Measurements from ENCODE around the gene PPP3CB.
A peak's percentile ranks its signal among the peaks of the same experiment; 100 is the strongest.

PPP3CB gene

GRCh38 chr10:73414230-73414945 is 81.4 kb downstream of the PPP3CB start:
- TF ChIP-seq CTCF (IDR thresholded peaks at IDR 0.05; ENCODE audit: low read depth, low read length), result no peak
- peak overlapping the region; percentile 88 for H3K4me3 ChIP-seq (ENCODE audit: low read depth, low read length)
- no peak for DNase-seq (ENCODE audit: low read depth, low spot score)
- in situ Hi-C loops (cut with HindIII; ENCODE audit: low sequenced_read_pairs), result no loop called here

GRCh38 chr10:73413528-73414229 is 82.1 kb downstream of the PPP3CB start, which contains the start of gene ANXA7:
TSS of gene ANXA7 (minus strand) at chr10:73414058. CDS start at chr10:73400856, 13,202 bp downstream.
- DNase-seq (ENCODE audit: low read depth, low spot score), result peak; percentile 86
- peak within 1 kb of the TSS; percentile 88 for H3K4me3 ChIP-seq (ENCODE audit: low read depth, low read length)
- peak; percentile 24 for TF ChIP-seq CTCF (IDR thresholded peaks at IDR 0.05; ENCODE audit: low read depth, low read length)
- in situ Hi-C loops (cut with HindIII; ENCODE audit: low sequenced_read_pairs), result no loop called here

- H3K4me3 ChIP-seq (ENCODE audit: low read depth, low read length), result peak overlapping the region; percentile 88
- DNase-seq (ENCODE audit: low read depth, low spot score), result peak; percentile 50
- no peak for TF ChIP-seq CTCF (IDR thresholded peaks at IDR 0.05; ENCODE audit: low read depth, low read length)
- in situ Hi-C loops (cut with HindIII; ENCODE audit: low sequenced_read_pairs), result no loop called here
These were observed 82.7 kb downstream of the PPP3CB start for GRCh38 chr10:73413108-73413527.

GRCh38 chr10:73410897-73411296 is 84.9 kb downstream of the PPP3CB start:
- no peak for DNase-seq (ENCODE audit: low read depth, low spot score)
- in situ Hi-C loops (cut with HindIII; ENCODE audit: low sequenced_read_pairs), result no loop called here
- H3K4me3 ChIP-seq (ENCODE audit: low read depth, low read length), result no peak overlapping the region
- TF ChIP-seq CTCF (IDR thresholded peaks at IDR 0.05; ENCODE audit: low read depth, low read length), result no peak

- no peak overlapping the region for H3K4me3 ChIP-seq (ENCODE audit: low read depth, low read length)
- TF ChIP-seq CTCF (IDR thresholded peaks at IDR 0.05; ENCODE audit: low read depth, low read length), result no peak
- in situ Hi-C loops (cut with HindIII; ENCODE audit: low sequenced_read_pairs), result no loop called here
- no peak for DNase-seq (ENCODE audit: low read depth, low spot score)
These were observed 86.8 kb downstream of the PPP3CB start for GRCh38 chr10:73408978-73409521.

- in situ Hi-C loops (cut with HindIII; ENCODE audit: low sequenced_read_pairs), result no loop called here
- no peak for TF ChIP-seq CTCF (IDR thresholded peaks at IDR 0.05; ENCODE audit: low read depth, low read length)
- no peak for DNase-seq (ENCODE audit: low read depth, low spot score)
- no peak overlapping the region for H3K4me3 ChIP-seq (ENCODE audit: low read depth, low read length)
These were observed 87.8 kb downstream of the PPP3CB start for GRCh38 chr10:73408061-73408460.
